ENCODE measurements around the gene PDE7B. TPM values are rescaled to one million over a fixed set of nuclear protein-coding genes. Genes with fewer than 3 reads are reported as not detected.

PDE7B gene
- total RNA-seq, 1 experiment from 2014 or later = not detected

GRCh38 chr6:136129365-136129764 lies 277.9 kb downstream of the PDE7B start:
- H3K27me3 ChIP-seq (ENCODE audit: low read length) = no peaks in the 10 kb centered on the region
- H3K9me2 ChIP-seq (replicated peaks; ENCODE audit: low read length) = no peaks in the 10 kb centered on the region
- ChIA-PET CTCF (no interaction called here), POLR2A (ENCODE audit: unreplicated experiment) (no interaction called here)
- no peaks in the 10 kb centered on the region for H3K9me3 ChIP-seq (ENCODE audit: low read length)
- no peak overlapping the region for H2AFZ ChIP-seq (ENCODE audit: low read length)
- H3F3A ChIP-seq (ENCODE audit: low read length, unreplicated experiment) = no peaks in the 10 kb centered on the region
- BruUV-seq (replicated peaks) = no TSS peak
- H4K20me1 ChIP-seq (ENCODE audit: low read length) = no peaks in the 10 kb centered on the region
- intact Hi-C loops (cut with micrococcal nuclease) = no loop called here
- no peak for TF ChIP-seq EZH2 (IDR thresholded peaks at IDR 0.05; ENCODE audit: low read length, unreplicated experiment)
- H3K4me1 ChIP-seq (ENCODE audit: insufficient read depth, low read length) = no peaks in the 10 kb centered on the region
- H3K4me2 ChIP-seq (ENCODE audit: low read length) = no peak overlapping the region
- H3K36me3 ChIP-seq (ENCODE audit: low read depth, low read length) = no peaks in the 10 kb centered on the region
- H3K27ac ChIP-seq (ENCODE audit: low read length) = no peak overlapping the region
- ATAC-seq (no peak), DNase-seq (no peak)
- no peaks in the 10 kb centered on the region for H3K79me2 ChIP-seq (ENCODE audit: low read length)
- H3K4me3 ChIP-seq (ENCODE audit: low read length) = no peak overlapping the region
- H3K9ac ChIP-seq (ENCODE audit: low read length) = no peak overlapping the region

GRCh38 chr6:136134268-136134667 lies 282.8 kb downstream of the PDE7B start:
- ChIA-PET CTCF (no interaction called here), POLR2A (ENCODE audit: unreplicated experiment) (no interaction called here)
- no peak overlapping the region for H3K4me3 ChIP-seq (ENCODE audit: low read length)
- ATAC-seq = no peak
- no peaks in the 10 kb centered on the region for H3K4me1 ChIP-seq (ENCODE audit: insufficient read depth, low read length)
- TF ChIP-seq EZH2phosphoT487 (IDR thresholded peaks at IDR 0.05; ENCODE audit: borderline replicate concordance, low read length) (no peak), CTCF (conservative IDR thresholded peaks at IDR 0.05; ENCODE audit: low read depth, low read length) (no peak), EZH2 (IDR thresholded peaks at IDR 0.05; ENCODE audit: low read length, unreplicated experiment) (no peak)
- intact Hi-C loops (cut with micrococcal nuclease) = no loop called here
- H3F3A ChIP-seq (ENCODE audit: low read length, unreplicated experiment) = no peaks in the 10 kb centered on the region
- H3K27me3 ChIP-seq (ENCODE audit: low read length) = no peaks in the 10 kb centered on the region
- H3K9me3 ChIP-seq (ENCODE audit: low read length) = no peaks in the 10 kb centered on the region
- no peaks in the 10 kb centered on the region for H4K20me1 ChIP-seq (ENCODE audit: low read length)
- H3K4me2 ChIP-seq (ENCODE audit: low read length) = no peak overlapping the region
- BruUV-seq (replicated peaks) = no TSS peak
- H3K27ac ChIP-seq (ENCODE audit: low read length) = no peak overlapping the region
- no peak for DNase-seq
- no peaks in the 10 kb centered on the region for H3K79me2 ChIP-seq (ENCODE audit: low read length)
- no peak overlapping the region for H3K9ac ChIP-seq (ENCODE audit: low read length)
- H2AFZ ChIP-seq (ENCODE audit: low read length) = no peak overlapping the region
- no peaks in the 10 kb centered on the region for H3K36me3 ChIP-seq (ENCODE audit: low read depth, low read length)
- no peaks in the 10 kb centered on the region for H3K9me2 ChIP-seq (replicated peaks; ENCODE audit: low read length)

GRCh38 chr6:136134751-136135150 lies 283.2 kb downstream of the PDE7B start:
- intact Hi-C loops (cut with micrococcal nuclease) = loop anchor here (5.0 kb wide), 1 partner anchor 42 kb away; no protein-coding TSS in a partner anchor
- no peak for DNase-seq
- ChIA-PET CTCF (no interaction called here), POLR2A (ENCODE audit: unreplicated experiment) (no interaction called here)
- Histone ChIP-seq H3K9ac (ENCODE audit: low read length) (no peak overlapping the region), H4K20me1 (ENCODE audit: low read length) (no peaks in the 10 kb centered on the region), H3K79me2 (ENCODE audit: low read length) (no peaks in the 10 kb centered on the region), H3K9me2 (replicated peaks; ENCODE audit: low read length) (no peaks in the 10 kb centered on the region), H2AFZ (ENCODE audit: low read length) (no peak overlapping the region), H3F3A (ENCODE audit: low read length, unreplicated experiment) (no peaks in the 10 kb centered on the region), H3K27me3 (ENCODE audit: low read length) (no peaks in the 10 kb centered on the region), H3K4me2 (ENCODE audit: low read length) (no peak overlapping the region), H3K9me3 (ENCODE audit: low read length) (no peaks in the 10 kb centered on the region), H3K4me3 (ENCODE audit: low read length) (no peak overlapping the region), H3K27ac (ENCODE audit: low read length) (no peak overlapping the region), H3K36me3 (ENCODE audit: low read depth, low read length) (no peaks in the 10 kb centered on the region), H3K4me1 (ENCODE audit: insufficient read depth, low read length) (no peaks in the 10 kb centered on the region)
- TF ChIP-seq CTCF (conservative IDR thresholded peaks at IDR 0.05; ENCODE audit: low read depth, low read length) = no peak
- TF ChIP-seq EZH2phosphoT487 (IDR thresholded peaks at IDR 0.05; ENCODE audit: borderline replicate concordance, low read length) = no peak
- no peak for TF ChIP-seq EZH2 (IDR thresholded peaks at IDR 0.05; ENCODE audit: low read length, unreplicated experiment)
- ATAC-seq = no peak
- BruUV-seq (replicated peaks) = no TSS peak
